Body of pancreas (tissue), 4 donors: ENCODE data around the gene BRIP1.

Experiments used
- CTCF ChIP-seq, 7 experiments: fragments of 450-650 bp in 4 of 7; fragments of 200-600 bp in 3 of 7; sonication (generic) in 3 of 7; IDR thresholded peaks; one replicate each; pipeline ENCODE4 v1.5.1; 2016 to 2019; ENCODE audit warnings: antibody characterized with exemption in 7 of 7
- POLR2A ChIP-seq, 3 donors: fragments of 450-650 bp; IDR thresholded peaks; one replicate each; pipeline ENCODE4 v1.6.1; 2016; ENCODE audit warnings: antibody characterized with exemption in 3 of 3, mild to moderate bottlenecking in 2 of 3

GRCh38 chr17:61709567-61709966 lies 153.8 kb downstream of the BRIP1 start:
- TF ChIP-seq CTCF (IDR thresholded peaks at IDR 0.05) (no peak), POLR2A (IDR thresholded peaks at IDR 0.05) (no peak)
